Measurements from ENCODE around the gene DAPK2.

Gene DAPK2

DNA sequence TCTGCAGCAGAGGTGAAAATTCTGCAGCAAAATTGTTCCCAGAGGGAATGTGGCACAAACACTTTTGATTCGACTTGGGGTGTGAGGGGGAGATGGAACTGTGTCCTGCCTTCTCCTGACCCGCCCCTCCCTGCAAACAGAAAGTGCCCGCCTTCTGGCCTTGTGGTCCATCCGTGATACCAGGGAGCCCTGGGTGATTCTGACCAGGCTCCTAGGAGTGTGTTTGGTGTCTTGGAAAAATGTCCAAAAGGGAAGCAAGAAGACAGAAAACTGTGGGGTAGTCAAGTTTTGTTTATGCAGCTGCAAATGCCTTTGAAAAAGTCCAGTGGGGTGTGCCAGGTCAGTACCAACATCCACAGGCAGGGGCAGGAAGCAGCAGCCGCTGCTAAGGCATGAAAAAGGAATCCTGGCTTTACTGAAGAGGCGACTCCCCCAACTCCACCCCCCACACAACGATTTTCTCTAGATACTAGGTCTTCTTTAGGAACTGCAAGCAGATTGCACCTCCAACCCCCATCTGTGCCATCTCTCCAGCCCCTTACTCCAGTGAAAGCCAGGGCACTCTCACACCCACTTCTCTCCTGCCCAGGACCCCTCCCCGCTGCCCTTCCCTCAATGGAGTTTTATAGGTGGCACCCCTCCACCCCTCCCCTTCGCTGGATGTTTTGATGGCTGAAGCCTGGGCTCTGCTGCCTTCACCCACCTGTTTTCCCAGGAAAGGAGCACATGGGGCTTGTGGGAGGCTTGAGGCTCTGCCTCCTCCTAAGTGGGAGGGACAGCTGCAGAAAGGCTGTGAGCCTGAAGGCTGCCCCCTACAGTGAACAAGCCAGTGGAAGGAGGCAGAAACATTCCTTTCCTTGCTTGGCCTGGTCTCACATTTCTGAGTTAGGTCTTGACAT lies 130.2 kb downstream of the DAPK2 start:
- Mint-ChIP-seq H3K9me3 (no peaks in the 10 kb centered on the region), H3K27ac (no peak overlapping the region), H3K4me1 (ENCODE audit: low read depth) (peaks cover 12% of the 10 kb centered on the region), H3K27me3 (ENCODE audit: low read depth) (peaks cover 7% of the 10 kb centered on the region), H3K4me3 (no peak overlapping the region), H3K36me3 (ENCODE audit: low read depth) (no peaks in the 10 kb centered on the region)
- no peak for DNase-seq (ENCODE audit: low spot score)

DNA sequence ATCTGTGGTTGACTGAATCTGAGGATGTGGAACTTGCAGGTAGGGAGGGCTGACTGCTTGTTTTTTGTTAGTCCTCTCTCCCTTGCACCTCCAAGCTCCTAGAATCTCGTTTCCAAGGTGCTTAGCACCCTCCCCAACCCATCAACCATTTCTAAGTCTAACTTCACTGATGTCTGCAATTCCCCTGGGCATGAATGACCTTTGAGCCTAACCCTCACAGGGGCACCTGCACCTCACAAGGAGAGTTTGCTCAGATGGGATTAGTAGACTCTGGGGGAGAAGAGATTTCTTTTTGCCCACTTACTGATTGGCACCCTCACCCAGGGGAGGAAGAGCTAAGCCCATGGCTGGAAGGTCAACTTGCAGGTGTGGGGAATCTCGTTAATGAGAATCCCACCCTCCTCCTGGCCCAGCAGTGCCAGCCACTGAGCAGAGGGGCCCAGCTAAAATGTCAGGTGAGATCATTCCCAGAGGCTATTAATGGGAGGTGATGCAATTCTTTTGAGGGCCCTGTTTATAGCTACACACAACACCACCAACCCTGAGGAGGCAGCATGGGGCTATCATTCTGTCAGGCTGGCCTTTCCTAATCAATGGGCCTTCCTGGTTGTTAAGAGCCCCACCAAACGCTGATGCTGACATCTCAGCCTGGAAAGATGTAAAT lies 130.9 kb downstream of the DAPK2 start:
- no peak for DNase-seq (ENCODE audit: low spot score)
- Mint-ChIP-seq H3K27ac (no peak overlapping the region), H3K4me1 (ENCODE audit: low read depth) (peaks cover 5% of the 10 kb centered on the region), H3K4me3 (no peak overlapping the region), H3K9me3 (no peaks in the 10 kb centered on the region), H3K27me3 (ENCODE audit: low read depth) (peaks cover 7% of the 10 kb centered on the region), H3K36me3 (ENCODE audit: low read depth) (no peaks in the 10 kb centered on the region)

DNA sequence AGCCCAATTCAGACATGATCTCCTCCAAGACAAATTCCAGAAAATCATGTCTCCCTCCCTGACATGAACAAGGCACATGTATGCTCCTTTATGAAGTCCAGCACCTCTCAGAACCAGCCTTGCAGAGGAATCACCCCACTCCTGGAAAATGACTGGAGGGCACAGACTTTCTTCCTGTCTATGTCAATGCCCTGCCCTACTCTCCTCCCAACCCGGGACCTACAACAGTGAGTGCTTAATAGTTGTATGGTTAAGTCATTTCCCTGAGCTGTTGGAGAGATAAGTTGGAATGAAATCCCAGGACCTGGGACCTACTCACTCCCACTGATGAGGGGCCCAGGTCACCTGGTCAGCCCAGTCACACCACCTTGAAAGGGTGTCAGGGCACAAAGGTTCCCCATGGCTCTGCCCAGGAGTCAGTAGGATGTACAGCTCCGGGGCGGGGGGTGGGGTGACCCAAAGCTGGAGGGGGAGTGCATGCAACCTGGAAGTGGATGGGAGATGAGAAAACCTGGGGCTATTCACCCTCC lies 132.4 kb downstream of the DAPK2 start:
- Mint-ChIP-seq H3K9me3 (no peaks in the 10 kb centered on the region), H3K27me3 (ENCODE audit: low read depth) (peaks cover 7% of the 10 kb centered on the region), H3K4me3 (no peak overlapping the region), H3K27ac (no peak overlapping the region), H3K4me1 (ENCODE audit: low read depth) (peaks cover 2% of the 10 kb centered on the region), H3K36me3 (ENCODE audit: low read depth) (no peaks in the 10 kb centered on the region)
- no peak for DNase-seq (ENCODE audit: low spot score)

DNA sequence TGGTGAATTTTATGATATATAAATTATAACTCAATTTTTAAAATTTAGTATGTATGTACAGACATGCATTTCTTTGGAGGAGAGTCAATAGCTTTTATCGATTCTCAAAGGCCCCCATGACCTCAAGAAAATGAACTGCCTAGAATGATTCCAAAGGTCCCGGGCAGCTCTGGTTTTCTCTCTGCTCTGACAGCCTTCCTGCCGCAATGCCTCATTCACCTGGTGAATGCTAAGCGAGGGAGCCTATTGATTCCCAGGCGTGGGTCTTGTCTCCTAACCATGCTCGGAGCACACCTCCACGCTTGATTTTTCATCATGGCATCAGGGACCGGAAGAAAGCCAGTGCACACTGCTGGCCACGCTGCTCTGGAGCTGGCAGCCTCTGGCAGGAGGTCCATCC lies 132.9 kb downstream of the DAPK2 start:
- no peak overlapping the region for H3K27ac Mint-ChIP-seq
- peaks cover 7% of the 10 kb centered on the region for H3K27me3 Mint-ChIP-seq (ENCODE audit: low read depth)
- H3K4me3 Mint-ChIP-seq, result no peak overlapping the region
- H3K36me3 Mint-ChIP-seq (ENCODE audit: low read depth), result no peaks in the 10 kb centered on the region
- H3K9me3 Mint-ChIP-seq, result no peaks in the 10 kb centered on the region
- DNase-seq (ENCODE audit: low spot score), result no peak
- H3K4me1 Mint-ChIP-seq (ENCODE audit: low read depth), result peaks cover 2% of the 10 kb centered on the region

DNA sequence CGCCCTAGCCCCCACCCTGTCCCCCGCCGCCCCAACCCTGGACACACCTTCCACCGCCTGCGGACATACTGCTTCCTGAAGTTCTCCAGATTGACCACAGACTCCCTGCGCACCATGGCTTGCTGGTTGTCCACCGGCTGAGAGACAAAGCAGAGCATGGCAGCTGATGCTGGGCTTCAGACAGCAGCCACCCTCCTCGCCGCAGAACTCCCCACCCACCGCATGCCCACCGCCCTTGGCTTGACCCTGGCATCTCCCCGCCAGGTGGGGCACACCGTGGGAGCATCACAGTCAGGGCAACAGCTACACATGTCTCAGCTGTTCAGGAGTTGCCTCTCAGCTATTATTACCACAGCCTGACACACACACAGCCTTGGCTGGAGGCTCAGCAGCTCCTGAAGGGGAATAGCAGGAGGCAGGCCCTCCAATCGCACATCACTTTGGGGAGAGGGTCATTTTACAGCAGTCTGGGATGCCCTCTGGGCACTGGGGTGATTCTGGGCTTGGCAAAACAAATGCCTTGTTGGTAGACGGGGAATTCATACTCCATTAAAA lies 134.1 kb downstream of the DAPK2 start:
- peaks cover 7% of the 10 kb centered on the region for H3K27me3 Mint-ChIP-seq (ENCODE audit: low read depth)
- no peaks in the 10 kb centered on the region for H3K9me3 Mint-ChIP-seq
- no peak overlapping the region for H3K27ac Mint-ChIP-seq
- no peak overlapping the region for H3K4me3 Mint-ChIP-seq
- H3K36me3 Mint-ChIP-seq (ENCODE audit: low read depth), result peaks cover under 1% of the 10 kb centered on the region
- H3K4me1 Mint-ChIP-seq (ENCODE audit: low read depth), result peaks cover 3% of the 10 kb centered on the region
- DNase-seq (ENCODE audit: low spot score), result no peak

DNA sequence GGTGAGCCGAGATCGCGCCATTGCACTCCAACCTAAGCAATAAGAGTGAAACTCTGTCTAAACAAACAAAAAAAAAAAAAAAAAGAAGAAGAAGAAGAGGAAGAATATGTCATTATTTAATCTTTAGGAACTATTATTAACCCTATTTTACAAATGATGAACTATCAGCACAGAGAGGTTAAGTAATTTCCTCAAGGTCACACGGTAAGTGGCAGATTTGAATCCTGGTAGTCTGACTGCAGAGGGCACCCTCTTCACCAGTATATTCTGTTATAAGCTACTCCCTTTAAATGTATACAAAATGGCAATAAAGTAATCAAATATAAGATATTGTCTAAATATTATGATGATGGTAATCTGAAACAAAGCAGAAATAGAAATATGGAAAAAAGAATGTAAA lies 135.1 kb downstream of the DAPK2 start:
- no peak for DNase-seq (ENCODE audit: low spot score)
- H3K4me3 Mint-ChIP-seq, result no peak overlapping the region
- H3K4me1 Mint-ChIP-seq (ENCODE audit: low read depth), result peaks cover 12% of the 10 kb centered on the region
- no peaks in the 10 kb centered on the region for H3K9me3 Mint-ChIP-seq
- H3K27ac Mint-ChIP-seq, result no peak overlapping the region
- H3K27me3 Mint-ChIP-seq (ENCODE audit: low read depth), result peaks cover 7% of the 10 kb centered on the region
- H3K36me3 Mint-ChIP-seq (ENCODE audit: low read depth), result peaks cover 2% of the 10 kb centered on the region

DNA sequence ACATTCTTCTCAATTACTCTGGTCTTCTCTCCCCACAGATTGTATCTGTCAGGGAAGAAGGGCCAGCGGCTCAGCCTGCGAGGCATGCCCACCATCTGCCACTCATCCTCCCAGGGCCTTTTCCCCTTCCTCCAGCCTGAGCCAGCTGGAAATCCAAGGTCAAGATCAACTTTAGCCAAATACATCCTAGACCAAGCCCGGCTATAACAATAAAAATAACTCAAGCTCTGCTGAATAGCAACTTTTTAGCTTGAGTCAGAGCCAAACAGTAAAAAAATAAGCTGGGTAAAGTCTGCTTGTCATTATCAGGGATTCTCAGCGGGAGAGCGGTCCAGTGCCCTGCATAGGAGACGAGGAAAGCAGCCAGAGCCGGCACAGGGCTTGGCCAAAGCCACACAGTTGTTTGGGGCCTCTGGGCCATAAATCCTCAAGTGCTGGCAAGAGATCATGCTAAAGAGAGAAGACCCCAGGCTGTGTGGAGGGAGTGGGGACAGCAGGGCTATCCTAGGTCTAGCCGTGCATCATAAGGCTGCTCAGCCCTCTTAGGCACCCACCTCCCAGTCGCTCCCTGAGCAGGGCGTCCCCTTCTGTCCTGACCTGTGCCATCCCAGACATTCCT lies 136.4 kb downstream of the DAPK2 start:
- H3K27me3 Mint-ChIP-seq (ENCODE audit: low read depth), result peaks cover 7% of the 10 kb centered on the region
- no peak overlapping the region for H3K27ac Mint-ChIP-seq
- peaks cover 2% of the 10 kb centered on the region for H3K36me3 Mint-ChIP-seq (ENCODE audit: low read depth)
- H3K9me3 Mint-ChIP-seq, result no peaks in the 10 kb centered on the region
- peaks cover 20% of the 10 kb centered on the region for H3K4me1 Mint-ChIP-seq (ENCODE audit: low read depth)
- no peak overlapping the region for H3K4me3 Mint-ChIP-seq
- DNase-seq (ENCODE audit: low spot score), result no peak

DNA sequence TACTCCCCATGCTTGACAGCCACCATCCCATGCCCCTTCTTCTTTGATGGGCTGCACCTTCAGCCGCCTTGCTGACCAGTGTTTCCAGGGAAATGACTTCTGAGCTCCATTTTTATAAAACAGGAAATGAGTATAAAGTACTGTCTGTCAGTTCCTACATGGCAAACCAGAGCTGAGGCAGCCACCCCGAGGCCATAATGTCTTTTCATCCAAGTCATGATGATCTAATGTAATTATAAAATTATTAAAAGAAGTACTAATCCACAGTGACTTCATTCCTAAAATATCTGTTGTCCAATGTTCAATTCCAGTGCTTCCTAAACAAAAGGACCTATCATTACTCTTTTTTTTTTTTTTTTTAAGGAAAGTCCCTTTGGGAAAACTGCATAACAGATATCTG lies 137.3 kb downstream of the DAPK2 start:
- H3K36me3 Mint-ChIP-seq (ENCODE audit: low read depth), result peaks cover 2% of the 10 kb centered on the region
- no peak overlapping the region for H3K4me3 Mint-ChIP-seq
- peaks cover 3% of the 10 kb centered on the region for H3K27me3 Mint-ChIP-seq (ENCODE audit: low read depth)
- H3K9me3 Mint-ChIP-seq, result no peaks in the 10 kb centered on the region
- peaks cover 20% of the 10 kb centered on the region for H3K4me1 Mint-ChIP-seq (ENCODE audit: low read depth)
- H3K27ac Mint-ChIP-seq, result no peak overlapping the region
- DNase-seq (ENCODE audit: low spot score), result no peak

DNA sequence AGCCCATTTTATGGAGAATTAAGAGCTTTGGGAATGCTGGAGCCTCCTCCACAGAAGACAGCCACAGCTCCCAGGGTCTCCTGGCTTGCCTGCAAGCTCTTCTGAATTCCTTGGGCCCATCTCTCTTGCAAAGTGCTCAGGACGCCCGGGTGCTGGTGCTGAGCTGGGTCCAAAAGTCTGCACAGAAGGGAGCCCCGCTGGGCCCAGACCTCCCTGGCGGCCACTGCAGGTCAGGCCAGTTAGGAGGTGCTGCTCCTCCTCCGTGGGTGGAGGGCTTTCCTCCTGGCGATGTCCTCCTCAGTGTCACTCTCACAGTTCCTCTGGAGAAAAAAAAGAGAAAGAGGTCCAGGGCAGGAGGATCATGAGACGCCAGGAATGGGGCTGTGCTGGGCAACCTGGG lies 138.0 kb downstream of the DAPK2 start:
- Mint-ChIP-seq H3K27ac (no peak overlapping the region), H3K4me3 (no peak overlapping the region), H3K9me3 (no peaks in the 10 kb centered on the region), H3K4me1 (ENCODE audit: low read depth) (peaks cover 20% of the 10 kb centered on the region), H3K27me3 (ENCODE audit: low read depth) (no peaks in the 10 kb centered on the region), H3K36me3 (ENCODE audit: low read depth) (peaks cover 2% of the 10 kb centered on the region)
- no peak for DNase-seq (ENCODE audit: low spot score)

DNA sequence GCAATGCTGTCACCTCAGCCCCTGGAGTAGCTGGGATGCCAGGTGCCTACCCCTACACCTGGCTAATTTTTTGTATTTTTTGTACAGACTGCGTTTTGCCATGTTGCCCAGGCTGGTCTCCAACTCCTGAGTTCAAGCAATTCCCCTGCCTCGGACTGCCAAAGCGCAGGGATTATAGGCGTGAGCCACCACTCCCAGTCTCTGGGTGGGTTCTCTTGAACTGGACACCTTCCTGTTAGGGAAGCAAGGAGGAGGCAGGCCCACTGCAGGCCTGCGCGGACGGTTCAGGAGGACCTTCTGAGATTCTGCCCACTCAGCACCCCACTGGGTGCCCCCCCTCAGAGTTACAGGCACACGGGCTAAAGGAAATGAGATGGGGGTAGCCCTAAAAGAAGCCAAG lies 138.8 kb downstream of the DAPK2 start:
- H3K27ac Mint-ChIP-seq, result no peak overlapping the region
- peaks cover 20% of the 10 kb centered on the region for H3K4me1 Mint-ChIP-seq (ENCODE audit: low read depth)
- H3K4me3 Mint-ChIP-seq, result no peak overlapping the region
- H3K9me3 Mint-ChIP-seq, result no peaks in the 10 kb centered on the region
- DNase-seq (ENCODE audit: low spot score), result no peak
- H3K36me3 Mint-ChIP-seq (ENCODE audit: low read depth), result peaks cover 2% of the 10 kb centered on the region
- H3K27me3 Mint-ChIP-seq (ENCODE audit: low read depth), result no peaks in the 10 kb centered on the region

DNA sequence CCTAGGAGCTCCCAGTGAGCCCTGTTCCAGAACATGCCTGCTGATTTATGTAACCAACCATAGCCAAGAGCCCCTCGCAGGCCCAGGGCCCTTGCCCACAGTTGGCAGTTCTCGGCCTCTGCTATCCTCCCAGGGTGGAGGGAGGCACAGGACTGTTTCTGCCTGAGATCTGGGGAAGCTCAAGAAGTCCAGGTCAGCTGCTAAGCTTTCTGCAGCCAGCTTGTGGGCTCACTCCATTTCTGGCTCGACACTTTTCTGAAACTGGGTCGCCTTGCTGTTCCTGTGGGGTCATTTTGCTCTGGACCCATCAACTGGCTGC lies 140.1 kb downstream of the DAPK2 start:
- H3K9me3 Mint-ChIP-seq, result no peaks in the 10 kb centered on the region
- H3K27ac Mint-ChIP-seq, result peak overlapping the region; percentile 56

DNA sequence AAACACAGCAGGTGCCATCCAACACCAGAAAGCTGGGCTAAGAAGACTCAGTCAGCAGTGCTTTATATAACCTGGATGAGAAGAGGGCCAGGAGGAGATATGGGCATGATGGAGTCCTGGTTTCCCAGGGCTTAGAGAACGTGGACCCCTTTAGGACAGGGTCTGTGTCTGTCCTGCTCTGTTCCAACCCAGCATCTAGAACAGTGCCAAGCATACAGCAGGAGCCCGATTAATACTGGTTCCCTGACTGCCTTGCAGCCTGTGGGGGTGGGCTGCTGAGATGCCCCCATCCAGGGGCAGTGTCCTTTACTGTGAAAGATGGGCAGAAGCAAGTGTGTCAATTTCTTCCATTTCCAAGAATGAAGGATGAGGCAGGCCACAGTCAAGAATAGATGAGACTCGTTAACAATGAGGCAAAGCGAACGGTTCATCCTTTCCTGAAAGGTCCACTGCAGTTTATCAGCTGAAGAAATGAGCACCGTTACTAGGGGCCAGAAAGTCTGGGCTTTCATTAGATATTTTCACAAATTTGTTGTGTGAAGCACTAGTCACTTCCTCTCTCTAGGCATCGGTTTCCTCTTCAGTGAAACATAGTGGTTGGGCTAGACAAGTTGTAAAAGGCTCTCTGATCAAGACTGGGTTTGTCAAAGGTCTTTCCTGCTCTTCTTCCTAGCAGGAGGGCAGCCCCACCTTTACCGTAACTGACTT lies 140.6 kb downstream of the DAPK2 start:
- peaks cover 20% of the 10 kb centered on the region for H3K4me1 Mint-ChIP-seq (ENCODE audit: low read depth)
- no peaks in the 10 kb centered on the region for H3K27me3 Mint-ChIP-seq (ENCODE audit: low read depth)
- H3K27ac Mint-ChIP-seq, result peak overlapping the region; percentile 56
- DNase-seq (ENCODE audit: low spot score), result no peak
- no peaks in the 10 kb centered on the region for H3K9me3 Mint-ChIP-seq
- no peak overlapping the region for H3K4me3 Mint-ChIP-seq
- H3K36me3 Mint-ChIP-seq (ENCODE audit: low read depth), result peaks cover 2% of the 10 kb centered on the region

More for the DNA sequence above, 140.1 kb downstream of the DAPK2 start:
- Mint-ChIP-seq H3K4me1 (ENCODE audit: low read depth) (peaks cover 20% of the 10 kb centered on the region), H3K27me3 (ENCODE audit: low read depth) (no peaks in the 10 kb centered on the region), H3K4me3 (no peak overlapping the region), H3K36me3 (ENCODE audit: low read depth) (peaks cover 2% of the 10 kb centered on the region)
- no peak for DNase-seq (ENCODE audit: low spot score)

DNA sequence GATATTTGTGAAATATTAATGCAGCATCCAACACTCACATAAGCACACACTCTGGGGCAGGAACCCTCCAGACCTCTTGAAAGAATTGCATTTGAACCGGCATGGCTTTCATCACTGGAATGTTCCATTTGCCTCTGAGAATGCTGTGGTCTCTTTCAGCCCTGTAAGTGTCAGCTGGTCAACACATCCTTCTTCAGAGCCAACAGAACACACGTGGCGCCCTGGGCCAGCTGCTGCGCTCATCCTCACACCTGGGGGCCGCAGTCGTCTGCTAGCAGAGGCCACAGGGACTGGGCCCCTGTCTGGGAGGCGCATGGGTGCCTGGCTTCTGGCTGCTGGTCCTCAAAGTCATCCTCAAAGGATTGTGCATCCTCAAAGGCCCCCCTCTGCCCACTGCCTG lies 141.2 kb downstream of the DAPK2 start:
- H3K4me1 Mint-ChIP-seq (ENCODE audit: low read depth), result peaks cover 23% of the 10 kb centered on the region
- H3K36me3 Mint-ChIP-seq (ENCODE audit: low read depth), result peaks cover 2% of the 10 kb centered on the region
- no peak overlapping the region for H3K4me3 Mint-ChIP-seq
- no peaks in the 10 kb centered on the region for H3K9me3 Mint-ChIP-seq
- H3K27me3 Mint-ChIP-seq (ENCODE audit: low read depth), result no peaks in the 10 kb centered on the region
- no peak overlapping the region for H3K27ac Mint-ChIP-seq
- no peak for DNase-seq (ENCODE audit: low spot score)
